CD4-positive, alpha-beta T cell treated with Interleukin-6 for 4 hours (primary cell): ENCODE measurements around the gene EPHB2.

Experiments used
- DNase-seq: peaks from one replicate; pipeline ENCODE4 v3.0.0-alpha.2; 2020; ENCODE audit warnings: mixed read lengths

EPHB2 gene

DNA sequence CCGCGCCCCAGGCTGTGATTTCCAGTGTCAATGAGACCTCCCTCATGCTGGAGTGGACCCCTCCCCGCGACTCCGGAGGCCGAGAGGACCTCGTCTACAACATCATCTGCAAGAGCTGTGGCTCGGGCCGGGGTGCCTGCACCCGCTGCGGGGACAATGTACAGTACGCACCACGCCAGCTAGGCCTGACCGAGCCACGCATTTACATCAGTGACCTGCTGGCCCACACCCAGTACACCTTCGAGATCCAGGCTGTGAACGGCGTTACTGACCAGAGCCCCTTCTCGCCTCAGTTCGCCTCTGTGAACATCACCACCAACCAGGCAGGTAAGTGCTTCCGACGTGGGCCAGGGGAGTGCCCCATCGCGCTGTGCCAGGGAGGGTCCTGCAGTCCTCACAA, 154.2 kb downstream of the EPHB2 start:
- no peak for DNase-seq

DNA sequence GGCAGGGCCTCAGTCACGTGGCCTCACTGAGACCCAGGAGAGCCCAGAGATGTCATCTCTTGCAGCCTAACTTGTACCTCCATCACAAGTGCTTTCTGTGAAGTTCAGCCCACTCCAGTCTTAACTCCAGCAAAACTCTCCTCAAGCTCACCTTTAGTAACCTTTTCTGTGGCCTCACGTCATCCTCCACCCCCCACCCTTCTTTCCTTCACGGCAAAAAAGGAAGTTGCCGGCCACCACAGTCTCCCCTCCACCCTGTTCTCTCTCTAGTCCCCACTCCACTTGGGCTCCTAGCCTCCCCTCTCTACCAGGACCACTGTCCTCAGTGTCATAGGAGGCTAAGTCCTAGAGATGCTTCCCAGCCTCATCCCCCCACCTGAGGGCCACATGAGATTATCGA, 155.1 kb downstream of the EPHB2 start:
- DNase-seq = no peak

DNA sequence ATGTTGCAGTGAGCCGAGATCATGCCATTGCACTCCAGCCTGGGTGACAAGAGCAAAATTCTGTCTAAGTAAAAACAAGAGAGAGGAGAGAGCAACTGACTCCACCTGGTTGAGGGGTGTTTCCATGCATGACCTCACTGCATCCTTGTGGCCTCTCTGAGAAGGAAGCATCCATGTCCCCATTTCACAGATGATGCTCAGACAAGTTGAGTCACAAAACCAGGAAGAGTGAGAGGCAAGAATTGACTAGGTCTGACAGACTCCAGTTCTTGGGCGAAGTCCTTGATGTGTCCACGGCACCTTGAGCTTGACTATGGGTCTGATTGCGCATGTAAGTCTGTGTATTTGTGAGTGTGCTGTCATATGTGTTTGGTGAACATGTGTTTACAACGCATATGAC, 156.2 kb downstream of the EPHB2 start:
- DNase-seq = no peak

DNA sequence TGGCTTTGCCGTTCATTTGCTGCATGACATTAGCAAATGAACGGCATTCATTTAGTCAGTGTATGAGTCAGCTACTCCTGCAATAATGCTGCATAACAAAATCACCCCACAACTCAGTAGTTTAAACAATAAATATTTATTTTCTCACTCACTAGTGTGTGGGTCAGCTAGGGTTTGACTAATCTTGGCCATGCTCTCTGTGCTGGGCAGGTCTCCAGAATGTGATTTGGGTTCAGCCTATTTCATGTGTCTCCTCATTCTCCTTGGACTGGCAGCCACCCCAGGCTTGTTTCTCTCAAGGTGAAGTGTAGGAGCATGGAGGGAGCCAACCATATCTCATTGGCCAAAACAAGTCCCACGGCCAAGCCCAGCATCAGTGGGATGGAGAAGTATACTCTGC, 157.7 kb downstream of the EPHB2 start:
- no peak for DNase-seq

DNA sequence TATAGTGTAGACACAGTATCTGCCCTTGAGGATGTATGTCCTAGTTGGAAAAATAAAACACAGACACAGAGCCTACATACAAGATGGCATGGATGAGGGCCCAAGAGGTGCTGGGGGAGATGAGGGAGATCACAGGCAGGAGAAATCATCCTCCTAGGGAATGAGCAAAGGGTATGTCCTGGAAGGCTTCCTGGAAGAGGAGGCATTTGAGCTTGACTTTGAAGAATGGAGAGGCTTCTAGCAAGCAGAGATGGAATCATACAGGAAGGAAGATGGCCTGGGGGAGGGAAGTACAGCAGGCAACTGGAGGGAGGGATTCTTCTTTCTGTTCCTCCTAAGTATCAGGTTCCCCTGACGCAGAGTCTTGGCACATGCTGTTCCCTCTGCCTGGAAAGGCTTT, 158.7 kb downstream of the EPHB2 start:
- DNase-seq = no peak

DNA sequence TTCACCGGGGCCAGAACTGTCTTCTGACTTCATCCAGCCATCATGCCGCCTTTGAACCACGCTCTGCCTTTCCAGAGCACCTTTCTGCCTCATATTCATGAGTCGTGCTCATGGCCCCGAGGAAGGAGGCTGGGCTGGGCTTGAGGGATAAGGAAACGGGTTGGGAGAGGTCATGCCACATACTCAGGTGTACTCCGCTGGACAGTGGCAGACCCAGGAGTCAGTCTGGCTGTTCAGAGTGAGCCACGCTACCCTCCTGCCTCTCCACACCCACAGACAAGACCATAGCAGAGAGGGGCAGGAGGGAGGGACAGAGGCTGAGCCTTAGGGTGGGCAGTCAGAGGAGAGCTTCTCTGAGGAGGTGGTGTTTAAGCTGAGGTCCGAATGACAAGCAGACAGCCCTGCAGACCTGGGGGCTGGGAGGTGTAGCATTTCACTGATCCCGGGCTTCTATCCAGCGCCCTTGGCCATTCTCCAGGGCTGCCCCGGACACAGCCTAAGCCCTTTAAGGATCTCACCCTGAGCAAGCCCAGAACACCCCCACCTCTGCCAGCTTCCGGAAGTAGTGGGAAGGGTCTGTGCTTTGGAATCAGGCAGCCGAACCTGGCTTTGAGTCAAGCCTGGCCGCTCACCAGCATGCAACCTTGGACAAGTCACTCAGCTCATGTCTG, 159.7 kb downstream of the EPHB2 start:
- no peak for DNase-seq

DNA sequence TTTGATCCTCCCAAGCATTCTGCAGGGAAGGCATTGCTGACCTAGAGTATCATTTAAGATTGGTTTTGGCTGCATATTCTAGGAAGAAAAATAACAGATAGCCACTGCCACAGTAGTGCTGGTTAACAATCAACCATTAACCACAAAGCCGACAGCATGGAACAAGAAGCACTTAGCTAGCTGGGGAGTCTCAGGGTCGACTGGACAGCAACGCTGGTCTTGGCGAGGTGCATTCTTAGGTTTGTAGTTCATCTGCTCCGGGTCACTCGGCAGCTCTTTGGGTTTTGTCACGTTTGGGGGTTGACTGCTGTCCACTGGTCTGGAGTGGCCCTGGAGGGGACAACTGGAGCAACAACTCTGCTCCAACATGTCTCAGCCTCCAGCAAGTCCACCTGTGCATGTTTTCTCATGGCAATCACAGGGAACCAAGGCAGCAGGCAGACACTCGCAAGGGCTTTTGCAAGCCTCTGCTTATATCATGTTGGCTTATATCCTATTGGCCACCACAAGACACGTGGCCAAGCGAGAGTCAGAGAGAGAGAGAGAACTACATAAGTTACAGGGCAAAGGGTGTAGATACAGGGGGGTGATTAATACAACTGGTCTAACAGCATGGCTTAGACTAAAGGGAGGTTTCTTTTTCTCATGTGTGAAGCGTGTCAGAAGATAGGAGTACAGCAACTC, 162.5 kb downstream of the EPHB2 start:
- DNase-seq = no peak

DNA sequence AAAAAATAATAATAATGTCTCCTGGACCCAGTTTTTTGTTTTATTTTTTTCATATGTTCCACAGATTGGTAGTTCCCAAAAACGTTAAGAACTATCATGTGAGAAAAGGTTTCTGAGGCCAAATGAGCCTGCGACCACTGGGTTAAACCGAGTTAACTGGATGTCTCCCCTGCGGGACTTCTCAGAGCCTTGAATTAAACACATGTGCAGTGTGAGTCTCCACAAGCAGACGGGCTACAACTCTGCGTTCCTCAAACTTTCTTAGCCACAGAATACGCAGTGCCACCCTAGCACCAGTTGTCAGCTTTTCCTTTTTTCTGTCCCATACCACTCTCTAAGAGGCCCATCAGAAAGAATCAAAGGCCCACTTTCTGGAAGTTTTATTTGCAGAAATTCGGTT, 164.1 kb downstream of the EPHB2 start:
- no peak for DNase-seq

DNA sequence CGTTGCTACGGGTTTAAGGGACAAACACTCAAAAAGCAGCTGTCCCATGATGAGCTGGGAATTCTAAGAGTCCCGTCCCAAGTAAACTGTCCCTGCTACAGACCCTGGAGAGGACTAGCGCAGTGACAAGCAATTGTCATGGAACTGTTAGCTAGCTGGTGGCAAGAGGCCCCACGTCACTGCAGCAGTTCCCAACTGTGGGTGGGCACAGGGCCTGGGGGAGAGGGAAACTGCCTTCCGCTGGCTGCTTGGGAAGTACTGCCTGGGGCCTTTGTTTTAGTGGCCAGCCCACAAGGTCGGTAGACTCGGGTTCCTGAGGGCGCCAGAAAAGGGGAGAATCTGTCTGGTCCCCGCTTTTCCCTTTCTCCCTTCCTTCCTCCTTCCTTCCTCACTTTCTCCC, 164.6 kb downstream of the EPHB2 start:
- no peak for DNase-seq

DNA sequence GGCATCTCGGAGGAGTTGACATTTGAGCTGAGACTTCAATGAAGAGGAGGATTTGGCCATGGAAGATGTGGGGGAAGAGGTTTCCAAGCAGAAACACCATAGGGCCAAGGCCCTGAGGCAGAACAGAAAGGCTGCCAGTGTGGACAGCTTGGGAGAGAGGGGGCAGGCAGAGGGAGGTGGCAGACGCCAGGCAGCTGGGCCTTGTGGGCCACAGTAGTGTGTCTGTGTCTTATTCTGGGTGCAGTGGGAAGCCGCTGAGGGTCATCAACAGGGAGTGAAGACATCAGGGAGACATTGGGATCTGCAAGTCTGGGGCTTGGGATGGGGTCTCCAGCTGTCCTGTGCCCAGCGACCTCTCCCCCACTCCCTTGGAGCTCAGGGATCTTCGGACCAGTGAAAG, 165.2 kb downstream of the EPHB2 start:
- DNase-seq = no peak

DNA sequence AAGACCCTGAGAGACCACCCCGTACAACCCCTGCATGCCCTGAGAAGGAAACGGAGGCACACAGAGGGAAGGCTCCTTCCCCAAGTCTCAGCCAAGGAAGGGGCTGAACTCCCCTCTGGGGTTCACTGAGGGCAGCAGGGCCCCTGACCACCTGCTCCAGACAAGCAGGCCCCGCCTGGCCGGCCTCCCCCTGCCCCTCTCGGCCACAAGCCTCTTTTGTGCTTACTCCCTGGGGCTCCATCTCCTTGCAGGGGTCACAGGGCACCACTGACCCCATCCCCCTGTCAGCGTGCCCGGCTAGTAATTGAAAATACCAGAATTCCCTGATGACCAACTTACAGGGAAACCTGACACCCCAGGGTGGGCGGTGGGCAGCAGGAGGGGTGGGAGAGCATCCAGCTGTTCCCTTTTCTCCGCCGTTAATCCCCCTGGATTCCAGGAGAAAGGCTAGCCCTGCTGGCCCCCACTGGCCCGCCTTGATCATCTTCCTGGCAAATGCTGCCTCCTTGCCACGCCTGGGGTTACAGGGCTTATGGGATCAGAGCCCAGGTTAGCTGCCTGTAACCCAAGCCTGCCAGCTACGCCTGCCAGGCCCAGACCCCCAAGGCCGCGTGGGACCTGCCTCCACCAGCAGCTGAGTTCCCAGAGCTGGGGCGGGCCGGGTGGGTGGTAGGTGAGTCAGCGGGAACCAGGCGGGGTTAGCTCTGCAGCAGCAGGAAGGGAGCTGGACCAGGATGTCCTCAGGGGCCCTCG, 165.9 kb downstream of the EPHB2 start:
- DNase-seq = no peak

DNA sequence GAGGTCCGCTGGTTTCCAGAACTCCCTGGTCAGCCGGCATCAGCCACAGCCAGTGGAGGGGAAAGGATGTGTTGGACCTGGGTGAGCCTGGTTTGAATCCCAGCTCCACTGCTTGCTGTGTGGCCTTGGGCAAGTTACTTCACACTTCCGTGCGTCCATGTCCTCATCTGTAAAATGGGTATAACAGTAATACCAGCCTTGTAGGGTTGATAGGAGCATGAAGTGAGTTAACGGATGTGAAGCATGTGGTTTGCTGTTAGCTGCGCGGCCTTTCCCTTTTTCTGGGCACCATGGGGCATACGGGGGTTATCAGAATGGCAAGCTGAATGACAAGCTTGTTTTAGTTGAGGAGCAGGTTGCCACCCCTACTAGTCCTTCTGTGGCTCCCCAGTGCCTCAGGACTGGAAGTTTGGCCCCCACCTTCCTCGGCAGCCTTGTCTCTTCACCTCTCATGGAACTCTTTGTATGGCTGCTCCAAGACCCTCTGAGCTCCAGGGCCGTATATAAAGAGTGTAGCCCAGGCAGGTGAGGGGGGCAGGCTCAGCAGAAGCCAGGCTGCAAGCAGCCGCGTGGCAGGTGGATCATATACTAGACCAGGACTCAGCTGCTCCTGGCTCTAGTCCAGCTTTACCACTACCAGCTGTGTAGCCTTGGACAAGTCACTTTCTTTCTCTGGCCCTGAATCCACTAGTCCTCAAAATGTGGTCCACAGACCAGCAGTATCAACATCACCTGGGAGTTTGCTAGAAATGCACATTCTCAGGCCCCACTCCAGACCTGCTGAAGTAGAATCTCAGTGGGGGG, 166.7 kb downstream of the EPHB2 start:
- no peak for DNase-seq

DNA sequence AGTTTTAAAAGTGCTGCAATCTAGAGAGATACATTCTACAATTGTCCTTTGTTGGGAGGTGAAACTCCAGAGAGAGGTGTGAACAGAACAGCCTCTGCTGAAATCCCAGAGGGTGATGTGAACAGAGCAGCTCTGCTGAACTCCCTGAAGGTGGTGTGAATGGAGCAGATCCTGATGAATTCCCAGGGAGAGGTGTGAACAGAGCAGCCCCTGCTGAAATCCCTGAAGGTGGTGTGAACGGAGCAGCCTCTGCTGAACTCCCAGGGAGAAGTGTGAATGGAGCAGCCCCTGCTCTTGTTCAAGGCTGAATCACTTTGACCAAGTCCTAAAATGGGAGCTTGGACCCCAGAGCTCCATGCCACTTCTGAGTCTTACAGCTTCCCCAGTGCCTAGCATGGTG, 167.3 kb downstream of the EPHB2 start:
- DNase-seq = no peak

DNA sequence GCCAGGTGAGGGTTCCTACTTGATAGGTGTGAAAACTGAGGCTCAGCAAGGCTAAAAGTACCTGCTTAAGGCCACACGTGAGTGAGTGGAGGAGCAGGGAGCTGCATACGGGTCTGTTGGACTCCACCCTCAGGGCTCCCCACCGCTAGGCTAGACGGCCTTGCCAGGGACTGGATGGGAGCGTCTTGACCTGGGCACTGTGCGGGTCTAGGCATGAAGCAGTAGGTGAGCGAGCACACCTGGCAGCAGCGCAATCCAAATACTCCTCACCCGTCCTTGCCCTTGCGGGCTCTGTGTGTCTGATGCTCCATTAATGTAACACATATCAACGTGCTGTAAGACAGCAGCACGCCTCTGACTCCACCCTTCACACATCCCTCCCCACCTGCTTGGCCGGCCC, 168.0 kb downstream of the EPHB2 start:
- no peak for DNase-seq

DNA sequence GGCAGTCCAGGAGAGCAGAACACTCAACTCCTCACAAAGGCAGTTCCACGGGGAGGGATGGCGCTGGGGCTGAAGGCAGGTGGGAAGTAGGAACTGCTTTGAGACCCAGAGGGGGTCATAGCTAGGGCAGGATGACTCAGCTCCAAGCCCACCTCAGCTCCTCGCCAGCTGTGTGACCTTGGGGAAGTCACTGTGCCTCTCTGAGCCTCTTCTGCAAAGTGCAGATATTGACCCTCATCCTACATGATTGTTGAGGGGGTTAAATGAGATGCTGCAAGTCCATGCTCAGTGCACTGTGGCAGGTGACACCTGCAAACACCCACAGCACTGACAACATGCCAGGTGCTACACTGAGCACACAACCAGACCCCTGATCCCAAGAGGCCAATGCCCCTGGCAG, 168.8 kb downstream of the EPHB2 start:
- no peak for DNase-seq

DNA sequence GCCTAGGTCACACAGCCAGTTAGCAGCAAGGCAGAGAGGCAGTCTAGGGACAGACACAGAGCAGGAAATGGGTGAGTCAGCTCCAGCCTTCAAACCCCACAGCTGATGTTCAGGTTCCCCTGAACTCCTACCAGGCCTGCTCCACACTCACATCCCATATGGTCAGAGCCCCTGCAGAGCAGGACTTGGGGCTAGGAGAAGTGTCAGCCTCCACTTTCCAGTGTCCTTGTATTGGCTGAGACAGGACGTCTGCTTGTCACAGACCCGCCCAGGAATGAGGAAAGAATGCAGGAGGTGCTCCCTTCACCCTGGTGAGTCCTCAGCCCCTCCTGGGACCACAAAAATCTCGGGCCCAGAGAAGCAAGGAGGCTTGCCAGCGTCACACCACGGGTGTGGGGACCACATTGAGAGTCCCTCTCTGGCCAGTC, 169.5 kb downstream of the EPHB2 start:
- no peak for DNase-seq

DNA sequence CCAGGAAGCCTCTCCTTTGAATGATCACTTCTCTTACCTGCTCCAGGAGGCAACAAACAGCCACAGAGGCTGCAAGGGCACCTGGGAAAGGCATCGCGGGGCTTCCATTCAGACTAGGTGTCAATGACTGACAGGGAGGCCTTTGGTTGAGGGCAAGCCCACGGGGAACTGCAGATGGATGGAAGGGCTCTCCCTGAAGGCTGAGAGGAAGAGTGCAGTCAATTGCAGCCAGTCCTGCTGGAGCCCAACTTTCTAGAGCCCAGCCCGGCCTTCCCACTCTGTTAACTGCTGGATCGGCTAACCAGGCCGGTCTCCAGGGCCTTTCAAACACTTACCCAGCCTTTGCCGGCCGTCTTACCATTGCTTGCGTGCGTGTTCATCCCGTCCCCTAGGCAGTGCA, 172.8 kb downstream of the EPHB2 start:
- no peak for DNase-seq

DNA sequence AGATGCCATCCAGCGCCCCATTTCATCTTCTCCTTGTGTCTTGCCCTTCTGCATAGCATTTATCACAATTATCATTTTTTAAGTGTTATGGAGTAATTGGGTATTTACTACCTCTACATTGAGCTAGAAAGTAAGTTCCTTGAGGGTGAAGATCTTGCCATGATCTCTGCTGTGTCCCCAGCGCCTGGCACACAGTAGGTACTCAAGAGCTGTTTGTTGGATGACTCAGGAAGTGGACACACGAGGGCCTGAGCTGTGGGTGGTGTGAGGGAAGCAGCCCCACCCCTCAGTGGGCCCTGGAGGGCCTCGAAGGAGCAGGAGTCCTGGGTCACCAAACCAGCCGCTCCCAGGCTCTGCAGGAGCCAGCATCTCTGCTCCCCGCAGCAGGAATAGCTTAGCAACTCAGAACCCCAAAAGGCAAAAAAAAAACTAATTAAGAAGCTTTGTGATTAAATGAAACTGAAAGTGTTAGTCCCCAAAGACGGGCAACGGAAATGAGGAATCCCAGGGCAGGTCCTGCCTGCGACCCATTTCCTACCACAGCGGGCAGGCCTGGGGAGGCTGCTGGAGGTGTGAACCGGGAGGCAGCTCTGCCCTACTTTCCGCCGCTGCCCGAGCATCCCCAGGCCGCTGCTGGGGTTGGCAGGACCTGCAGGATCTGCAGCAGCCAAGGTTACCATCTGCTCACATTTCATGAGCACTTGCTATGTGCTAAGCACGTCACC, 174.3 kb downstream of the EPHB2 start:
- DNase-seq = no peak

DNA sequence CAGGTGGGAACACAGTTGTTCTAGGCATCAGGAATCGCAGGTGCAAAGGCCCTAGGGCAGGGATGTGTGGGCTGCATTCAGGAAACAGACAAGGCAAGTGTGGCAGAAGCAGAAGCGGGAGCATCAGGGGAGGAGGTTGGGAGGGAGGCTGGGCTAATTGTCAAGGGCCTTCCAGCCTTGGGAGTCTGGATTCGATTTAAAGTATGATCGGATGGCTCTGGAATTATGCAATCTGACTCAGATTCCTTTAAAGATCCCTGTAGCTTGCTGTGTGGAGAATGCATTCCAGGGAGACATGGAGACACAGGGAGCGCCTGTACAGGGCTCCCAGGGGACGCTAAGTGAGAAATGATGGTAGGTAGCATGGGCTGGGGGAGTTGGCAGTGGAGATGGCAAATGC, 175.6 kb downstream of the EPHB2 start:
- no peak for DNase-seq

DNA sequence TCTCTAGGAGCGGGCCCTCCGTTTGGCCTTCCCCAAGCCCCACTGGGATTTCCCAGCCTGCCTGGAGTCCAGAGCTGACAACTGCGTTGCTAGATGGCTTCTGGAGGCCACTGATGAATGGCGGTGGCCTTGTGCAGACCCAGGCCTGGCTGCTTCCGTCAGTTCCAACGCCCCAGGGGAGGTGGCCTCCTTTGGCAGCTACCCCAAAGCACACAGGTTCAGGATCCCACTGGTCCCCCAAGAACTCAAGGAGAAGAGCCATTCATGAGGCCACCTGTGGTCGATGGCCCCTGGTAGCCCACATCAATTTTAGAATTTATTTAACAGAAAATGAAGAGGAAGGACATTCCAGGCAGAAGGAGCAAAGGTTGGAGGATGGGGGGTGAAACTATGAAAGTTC, 176.9 kb downstream of the EPHB2 start:
- DNase-seq = no peak

DNA sequence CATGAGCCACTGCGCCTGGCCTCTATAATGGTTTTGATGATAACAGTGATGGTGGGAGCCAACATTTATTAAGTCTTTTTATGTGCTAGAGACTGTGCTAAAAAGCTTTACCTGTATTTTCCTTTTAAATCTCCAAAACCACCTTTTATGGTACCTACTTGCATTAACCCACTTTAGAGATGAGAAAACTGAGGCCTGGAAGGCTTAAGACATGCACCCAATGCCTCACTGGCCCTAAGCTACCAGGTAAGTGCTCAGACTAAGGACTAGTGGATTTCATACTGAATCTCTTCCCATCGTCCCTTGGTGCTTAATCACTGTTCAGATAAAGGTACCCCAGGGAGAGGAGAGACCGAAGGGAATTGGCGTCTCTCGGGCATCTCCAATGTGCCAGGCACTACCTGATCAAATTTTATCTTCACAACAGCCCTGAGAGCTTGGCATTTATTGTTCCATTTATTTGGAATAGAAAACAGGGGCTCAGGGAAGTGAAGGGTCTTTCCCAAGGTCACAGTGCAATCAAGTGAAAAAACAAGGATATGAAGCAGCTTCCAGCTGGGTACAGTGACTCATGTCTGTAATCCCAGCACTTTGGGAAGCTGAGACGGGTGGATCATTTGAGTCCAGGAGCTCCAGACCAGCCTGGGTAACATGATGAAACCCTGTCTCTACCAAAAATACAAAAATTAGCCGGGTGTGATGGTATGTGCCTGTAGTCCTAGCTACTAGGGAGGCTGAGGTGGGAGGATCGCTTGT, 177.9 kb downstream of the EPHB2 start:
- no peak for DNase-seq
